ENCODE data around the gene NR0B2. TPM values are rescaled to one million over a fixed set of nuclear protein-coding genes. Genes with fewer than 3 reads are reported as not detected.

Gene NR0B2
- total and polyA plus RNA-seq, 7 donors: 0.06 to 1.1 (median 0.23) TPM; not detected in 1

DNA sequence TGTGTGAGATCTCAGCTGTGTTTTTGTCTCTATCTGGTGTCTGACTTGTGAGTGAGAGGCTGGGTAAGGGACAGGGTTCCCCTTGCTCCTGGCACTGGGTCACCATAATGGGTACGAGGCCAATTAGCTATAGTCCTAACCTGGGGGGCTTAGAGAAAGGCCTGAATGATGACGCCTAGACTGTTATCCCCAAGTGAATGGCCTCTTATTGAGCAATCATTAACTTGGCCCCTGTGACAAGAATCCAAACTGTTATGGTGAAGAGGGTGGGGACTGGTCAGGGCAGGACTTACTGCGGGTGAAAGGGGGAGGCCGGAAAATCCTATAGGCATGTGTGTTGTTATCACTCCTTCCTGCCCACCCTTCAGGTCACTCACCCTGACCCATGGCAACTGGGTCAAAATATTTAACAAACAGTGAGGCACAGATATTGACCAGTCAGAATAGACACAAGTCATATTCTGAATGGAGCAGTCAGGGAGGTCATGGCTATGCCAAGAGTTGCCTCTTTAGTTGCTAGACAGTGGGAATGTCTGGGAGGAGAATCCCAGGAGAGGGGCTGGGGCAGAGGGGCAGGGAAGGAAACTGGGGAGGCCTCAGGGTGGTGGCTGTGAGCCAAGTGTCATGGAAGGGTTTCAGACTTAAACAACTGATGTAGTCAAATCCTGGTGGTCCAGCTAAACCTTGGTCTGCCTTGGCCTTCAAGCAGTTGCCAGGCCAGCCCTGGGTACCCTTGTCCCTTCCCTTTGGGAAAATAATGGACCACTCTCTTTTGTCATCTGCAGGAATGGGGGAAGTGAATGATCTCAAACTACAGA lies 3.2 kb downstream of the NR0B2 start:
- WGBS, 3 donors: 80 to 88% (median 85%) methylated on average over 4 of the region's 4 CpGs
- H3K4me1 ChIP-seq: peaks cover 10% of the 10 kb centered on the region
- no peaks in the 10 kb centered on the region for H3K9me3 ChIP-seq
- no peaks in the 10 kb centered on the region for H3K36me3 ChIP-seq (ENCODE audit: insufficient read depth in 1 of 2, low read depth in 1 of 2)
- no peak overlapping the region for H3K4me3 ChIP-seq
- TF ChIP-seq, protein P1, sequence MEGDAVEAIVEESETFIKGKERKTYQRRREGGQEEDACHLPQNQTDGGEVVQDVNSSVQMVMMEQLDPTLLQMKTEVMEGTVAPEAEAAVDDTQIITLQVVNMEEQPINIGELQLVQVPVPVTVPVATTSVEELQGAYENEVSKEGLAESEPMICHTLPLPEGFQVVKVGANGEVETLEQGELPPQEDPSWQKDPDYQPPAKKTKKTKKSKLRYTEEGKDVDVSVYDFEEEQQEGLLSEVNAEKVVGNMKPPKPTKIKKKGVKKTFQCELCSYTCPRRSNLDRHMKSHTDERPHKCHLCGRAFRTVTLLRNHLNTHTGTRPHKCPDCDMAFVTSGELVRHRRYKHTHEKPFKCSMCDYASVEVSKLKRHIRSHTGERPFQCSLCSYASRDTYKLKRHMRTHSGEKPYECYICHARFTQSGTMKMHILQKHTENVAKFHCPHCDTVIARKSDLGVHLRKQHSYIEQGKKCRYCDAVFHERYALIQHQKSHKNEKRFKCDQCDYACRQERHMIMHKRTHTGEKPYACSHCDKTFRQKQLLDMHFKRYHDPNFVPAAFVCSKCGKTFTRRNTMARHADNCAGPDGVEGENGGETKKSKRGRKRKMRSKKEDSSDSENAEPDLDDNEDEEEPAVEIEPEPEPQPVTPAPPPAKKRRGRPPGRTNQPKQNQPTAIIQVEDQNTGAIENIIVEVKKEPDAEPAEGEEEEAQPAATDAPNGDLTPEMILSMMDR (IDR thresholded peaks at IDR 0.05): no peak
- no peaks in the 10 kb centered on the region for H3K27me3 ChIP-seq (ENCODE audit: insufficient read depth in 3 of 3, low read length in 2 of 3)
- ATAC-seq (no peak), DNase-seq (no peak)
- intact Hi-C loops (cut with DNase I): no loop called here
- H3K27ac ChIP-seq: no peak overlapping the region

DNA sequence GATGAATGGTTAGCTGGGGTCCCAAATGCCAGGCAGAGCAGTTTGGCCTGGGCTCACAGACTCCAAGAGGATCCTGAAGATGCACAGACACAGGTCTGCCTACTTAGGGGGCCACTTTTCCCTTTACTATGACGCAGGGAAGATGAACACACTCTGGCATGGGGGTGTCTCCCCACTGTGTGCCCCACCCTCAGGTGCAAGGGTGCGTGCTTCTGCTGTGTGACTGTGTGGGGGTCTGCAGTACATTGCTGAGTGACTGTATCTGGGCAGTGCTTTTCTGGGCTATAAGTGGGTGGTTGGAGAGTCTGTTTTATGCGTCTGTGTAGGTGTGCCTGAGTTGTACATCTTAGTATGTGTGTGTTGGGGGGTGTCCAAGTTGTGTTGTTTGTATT lies 3.8 kb downstream of the NR0B2 start:
- TF ChIP-seq, protein P1 (IDR thresholded peaks at IDR 0.05): no peak
- Histone ChIP-seq H3K4me3 (no peak overlapping the region), H3K36me3 (ENCODE audit: insufficient read depth in 1 of 2, low read depth in 1 of 2) (no peaks in the 10 kb centered on the region), H3K9me3 (no peaks in the 10 kb centered on the region), H3K27me3 (ENCODE audit: insufficient read depth in 3 of 3, low read length in 2 of 3) (no peaks in the 10 kb centered on the region), H3K27ac (no peak overlapping the region), H3K4me1 (peaks cover 10% of the 10 kb centered on the region)
- intact Hi-C loops (cut with DNase I): no loop called here
- DNase-seq (no peak), ATAC-seq (no peak)
- 51 to 81% (median 78%) methylated on average over 3 of the region's 3 CpGs for WGBS, 3 donors

DNA sequence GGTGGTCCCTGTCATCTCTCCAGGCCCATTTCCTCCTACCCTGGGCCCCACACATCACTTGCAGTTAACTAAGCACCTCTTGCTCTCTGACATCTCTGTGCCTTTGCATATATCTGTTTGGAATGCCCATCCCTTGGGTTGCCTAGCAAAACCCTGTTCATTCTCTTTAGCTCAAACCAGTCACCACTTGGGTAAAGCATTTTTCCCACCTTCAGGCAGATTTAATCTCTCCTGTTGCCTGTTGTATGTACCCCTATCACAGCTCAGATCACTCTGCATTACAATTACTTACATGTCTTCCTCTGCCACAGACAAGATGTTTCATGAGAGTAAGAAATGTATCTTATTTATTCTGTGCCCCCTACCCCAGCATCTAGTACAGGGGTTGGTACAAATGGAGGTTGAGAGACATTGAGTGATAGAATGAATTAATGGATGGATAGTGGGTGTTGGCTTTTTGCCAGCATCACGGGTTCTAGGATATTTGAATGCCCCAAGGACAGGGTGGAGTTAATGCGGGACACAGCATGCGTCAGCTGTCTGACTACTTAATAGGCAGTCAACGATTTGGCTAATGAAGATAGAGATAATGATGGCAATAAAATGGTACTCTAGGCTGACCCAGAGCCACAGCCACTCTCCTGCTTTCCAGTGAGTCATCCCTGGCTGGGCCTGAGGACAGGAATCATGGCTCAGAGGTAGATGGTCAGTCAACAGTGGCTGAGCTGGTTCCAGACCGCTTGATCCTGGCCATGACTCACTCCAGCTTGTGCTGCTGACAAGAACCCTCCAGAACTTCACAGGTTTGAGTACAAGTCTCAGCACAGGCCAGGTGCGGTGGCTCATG lies 6.5 kb downstream of the NR0B2 start:
- no peaks in the 10 kb centered on the region for H3K9me3 ChIP-seq
- peak; percentile 81 to 92 (median 84) for ATAC-seq
- no peaks in the 10 kb centered on the region for H3K36me3 ChIP-seq (ENCODE audit: insufficient read depth in 1 of 2, low read depth in 1 of 2)
- no peak overlapping the region for H3K4me3 ChIP-seq
- H3K27ac ChIP-seq: no peak overlapping the region
- DNase-seq: peak; percentile 38 to 65
- H3K4me1 ChIP-seq: no peaks in the 10 kb centered on the region
- TF ChIP-seq, protein P1 (IDR thresholded peaks at IDR 0.05): no peak
- intact Hi-C loops (cut with DNase I): no loop called here
- H3K27me3 ChIP-seq (ENCODE audit: insufficient read depth in 3 of 3, low read length in 2 of 3): no peaks in the 10 kb centered on the region
- 43 to 52% (median 43%) methylated on average over 6 of the region's 6 CpGs for WGBS, 3 donors

DNA sequence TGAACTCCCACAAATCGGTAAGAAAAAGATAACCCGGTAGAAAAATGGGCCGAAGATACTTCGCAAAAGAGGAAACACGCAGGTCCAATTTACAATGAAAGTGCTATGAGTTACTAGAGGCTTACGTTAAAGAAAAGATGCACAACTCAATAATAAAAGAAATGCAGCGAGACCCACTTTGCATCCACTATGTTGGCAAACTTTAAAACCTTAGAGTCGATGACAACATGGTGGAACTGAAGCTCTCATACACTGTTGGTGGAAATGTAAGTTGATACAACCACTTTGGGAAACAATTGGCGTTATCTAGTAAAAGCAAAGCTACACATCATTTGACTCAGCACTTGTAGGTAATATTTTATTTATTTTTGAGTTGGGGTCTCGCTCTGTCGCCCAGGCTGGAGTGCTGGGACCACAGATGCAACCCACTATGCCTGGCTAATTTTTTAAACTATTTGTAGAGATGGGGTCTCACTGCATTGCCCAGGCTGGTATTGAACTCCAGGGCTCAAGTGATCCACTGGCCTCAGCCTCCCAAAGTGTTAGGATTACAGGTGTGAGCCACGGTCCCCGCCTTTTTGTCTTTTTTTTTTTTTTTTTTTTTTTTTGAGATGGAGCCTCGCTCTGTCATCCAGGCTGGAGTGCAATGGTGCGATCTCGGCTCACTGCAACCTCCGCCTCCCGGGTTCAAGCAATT lies 12.8 kb downstream of the NR0B2 start:
- Histone ChIP-seq H3K4me1 (peaks cover 18% of the 10 kb centered on the region), H3K9me3 (no peaks in the 10 kb centered on the region), H3K27me3 (ENCODE audit: insufficient read depth in 3 of 3, low read length in 2 of 3) (no peaks in the 10 kb centered on the region), H3K27ac (peak overlapping the region; percentile 78), H3K4me3 (peak overlapping the region; percentile 81), H3K36me3 (ENCODE audit: insufficient read depth in 1 of 2, low read depth in 1 of 2) (peaks cover 6 to 30% of the 10 kb centered on the region in 2 donors)
- intact Hi-C loops (cut with DNase I): no loop called here
- 64 to 70% (median 64%) methylated on average over 18 of the region's 18 CpGs for WGBS, 3 donors
- no peak for DNase-seq
- TF ChIP-seq, protein P1 (IDR thresholded peaks at IDR 0.05): no peak
- ATAC-seq: peak in 2 of 4 donors; percentile 27 to 29

All from psoas muscle (tissue), 8 donors.